DOHH2 (cell line): ENCODE data around the gene GNA14.
A peak's percentile ranks its signal among the peaks of the same experiment; 100 is the strongest.

Source experiments
- H3F3A ChIP-seq: fragments of 200-600 bp; sonication (generic), shearing (Covaris generic); 2 replicates; pipeline ENCODE4 v1.6.0; 2016; ENCODE audit warnings: antibody characterized with exemption, mild to moderate bottlenecking; ENCODE audit not compliant: control insufficient read depth, insufficient read depth
- H3K27ac ChIP-seq: fragments of 200-600 bp; sonication (generic); 2 replicates; pipeline ENCODE4 v1.5.1; 2014; ENCODE audit warnings: low read depth, mild to moderate bottlenecking, low read length, moderate library complexity
- H3K27me3 ChIP-seq: fragments of 200-600 bp; sonication (generic); 2 replicates; pipeline ENCODE4 v1.6.1; 2014; ENCODE audit warnings: mild to moderate bottlenecking, low read length, mixed read lengths; ENCODE audit not compliant: control insufficient read depth
- H3K36me3 ChIP-seq: fragments of 200-600 bp; sonication (generic); 2 replicates; pipeline ENCODE4 v1.6.1; 2014; ENCODE audit warnings: mild to moderate bottlenecking, low read length, moderate library complexity, mixed read lengths; ENCODE audit not compliant: control insufficient read depth
- H3K4me1 ChIP-seq: fragments of 200-600 bp; sonication (generic); 2 replicates; pipeline ENCODE4 v1.6.1; 2014; ENCODE audit warnings: mild to moderate bottlenecking, low read length, mixed read lengths; ENCODE audit not compliant: control insufficient read depth
- H3K4me2 ChIP-seq: fragments of 200-600 bp; sonication (generic); 2 replicates; pipeline ENCODE4 v1.6.0; 2014; ENCODE audit warnings: mild to moderate bottlenecking, low read length, moderate library complexity
- H3K4me3 ChIP-seq: fragments of 200-600 bp; sonication (generic); 2 replicates; pipeline ENCODE4 v1.5.1; 2014; ENCODE audit warnings: mild to moderate bottlenecking, low read length, mixed read lengths
- H3K79me2 ChIP-seq: fragments of 200-600 bp; sonication (generic); 2 replicates; pipeline ENCODE4 v1.6.1; 2014; ENCODE audit warnings: mild to moderate bottlenecking, low read length, mixed read lengths; ENCODE audit not compliant: control insufficient read depth
- H3K9me2 ChIP-seq: fragments of 200-600 bp; sonication (generic); replicated peaks from 2 replicates; pipeline ENCODE4 v1.6.1; 2014; ENCODE audit warnings: mild to moderate bottlenecking, low read length, mixed read lengths; ENCODE audit not compliant: control insufficient read depth
- H3K9me3 ChIP-seq: fragments of 200-600 bp; sonication (generic); 2 replicates; pipeline ENCODE4 v1.6.1; 2014; ENCODE audit warnings: antibody characterized with exemption, low read length, mixed read lengths; ENCODE audit not compliant: control insufficient read depth, insufficient read depth
- H4K20me1 ChIP-seq: fragments of 200-600 bp; sonication (generic); 2 replicates; pipeline ENCODE4 v1.6.0; 2014; ENCODE audit warnings: low read depth, mild to moderate bottlenecking, antibody characterized with exemption, low read length, moderate library complexity; ENCODE audit not compliant: control insufficient read depth, insufficient read depth
- EZH2phosphoT487 ChIP-seq: fragments of 200-600 bp; sonication (generic); IDR thresholded peaks from 2 replicates; pipeline ENCODE4 v1.6.1; 2017; ENCODE audit warnings: borderline replicate concordance, mild to moderate bottlenecking, antibody characterized with exemption, low read length, moderate library complexity, mixed read lengths
- TF ChIP-seq, protein P1 (sequence below): fragments of 200-600 bp; sonication (generic); IDR thresholded peaks from one replicate; pipeline ENCODE4 v1.5.1; 2014; ENCODE audit warnings: antibody characterized with exemption, mild to moderate bottlenecking, low read depth, low read length; ENCODE audit not compliant: poor library complexity, severe bottlenecking

The GNA14 gene

DNA sequence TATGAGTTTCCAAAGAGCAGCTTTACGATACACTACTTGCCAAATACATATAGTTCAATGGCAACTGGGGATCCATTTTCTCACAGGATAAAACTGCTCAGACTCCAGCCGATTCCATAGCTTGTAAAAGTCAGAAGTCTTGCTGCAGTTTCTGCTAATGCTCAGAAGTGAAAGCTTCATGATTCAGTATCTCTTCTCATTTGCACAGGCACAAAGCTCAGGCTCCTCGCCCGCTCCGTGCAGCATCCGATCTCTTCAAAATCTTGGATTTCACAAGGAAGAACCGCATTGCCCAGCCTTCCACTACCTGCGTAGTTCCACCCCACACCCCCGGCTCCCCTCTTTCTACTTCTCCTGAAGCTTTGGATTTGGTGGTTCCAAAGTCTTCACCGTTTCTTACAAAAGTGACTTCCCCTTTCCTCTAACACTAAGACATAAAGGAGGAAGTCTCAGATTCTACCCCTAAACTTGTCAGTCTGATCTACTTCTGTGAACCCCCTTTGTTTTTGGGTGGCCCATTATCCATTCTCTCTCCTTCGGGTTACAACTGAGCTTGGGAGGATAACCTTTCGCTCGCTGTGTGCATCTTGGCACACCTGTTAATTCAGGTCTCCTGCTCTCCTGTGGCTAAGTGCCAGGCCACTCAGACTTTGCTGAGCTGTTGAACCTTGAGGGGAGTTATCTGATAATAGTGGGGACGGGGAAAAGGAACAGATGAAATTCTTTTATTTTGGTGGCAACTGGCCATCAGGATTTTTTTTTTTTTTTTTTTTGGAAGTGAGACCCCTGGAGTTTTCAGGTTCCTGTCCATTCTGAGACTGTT lies 194.1 kb downstream of the GNA14 start:
- Histone ChIP-seq H3K27me3 (peaks cover 7% of the 10 kb centered on the region; the same call in 1 of the 2 replicates), H3K9me2 (no peaks in the 10 kb centered on the region), H3K36me3 (no peaks in the 10 kb centered on the region), H4K20me1 (no peaks in the 10 kb centered on the region), H3K4me3 (peak overlapping the region; percentile 9; the same call in 1 of the 2 replicates), H3K79me2 (no peaks in the 10 kb centered on the region), H3K27ac (no peak overlapping the region), H3K9me3 (no peaks in the 10 kb centered on the region), H3K4me1 (no peaks in the 10 kb centered on the region), H3K4me2 (peak overlapping the region; percentile 26; the same call in 1 of the 2 replicates), H3F3A (no peaks in the 10 kb centered on the region)
- TF ChIP-seq, protein P1, sequence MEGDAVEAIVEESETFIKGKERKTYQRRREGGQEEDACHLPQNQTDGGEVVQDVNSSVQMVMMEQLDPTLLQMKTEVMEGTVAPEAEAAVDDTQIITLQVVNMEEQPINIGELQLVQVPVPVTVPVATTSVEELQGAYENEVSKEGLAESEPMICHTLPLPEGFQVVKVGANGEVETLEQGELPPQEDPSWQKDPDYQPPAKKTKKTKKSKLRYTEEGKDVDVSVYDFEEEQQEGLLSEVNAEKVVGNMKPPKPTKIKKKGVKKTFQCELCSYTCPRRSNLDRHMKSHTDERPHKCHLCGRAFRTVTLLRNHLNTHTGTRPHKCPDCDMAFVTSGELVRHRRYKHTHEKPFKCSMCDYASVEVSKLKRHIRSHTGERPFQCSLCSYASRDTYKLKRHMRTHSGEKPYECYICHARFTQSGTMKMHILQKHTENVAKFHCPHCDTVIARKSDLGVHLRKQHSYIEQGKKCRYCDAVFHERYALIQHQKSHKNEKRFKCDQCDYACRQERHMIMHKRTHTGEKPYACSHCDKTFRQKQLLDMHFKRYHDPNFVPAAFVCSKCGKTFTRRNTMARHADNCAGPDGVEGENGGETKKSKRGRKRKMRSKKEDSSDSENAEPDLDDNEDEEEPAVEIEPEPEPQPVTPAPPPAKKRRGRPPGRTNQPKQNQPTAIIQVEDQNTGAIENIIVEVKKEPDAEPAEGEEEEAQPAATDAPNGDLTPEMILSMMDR, result no peak
- TF ChIP-seq EZH2phosphoT487, result no peak

DNA sequence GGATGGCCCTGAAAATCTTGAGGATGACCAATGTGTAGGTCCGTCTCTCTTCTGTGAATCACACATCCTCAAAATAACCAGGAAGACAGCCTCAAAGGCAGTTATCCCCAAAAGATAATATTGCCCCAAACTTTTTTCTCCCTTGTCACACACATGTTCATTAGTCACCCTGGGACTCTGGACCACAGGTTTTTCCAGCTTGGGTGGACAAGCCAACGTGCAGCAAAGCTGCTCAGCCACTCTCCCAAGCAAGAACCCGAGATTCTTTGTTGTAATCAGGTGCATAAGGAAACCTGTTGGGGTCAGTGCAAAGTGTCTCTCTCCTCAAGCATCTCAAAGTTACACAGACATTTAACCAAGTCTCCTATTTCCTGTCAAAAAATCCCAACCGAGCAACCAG lies 196.6 kb downstream of the GNA14 start:
- H3K9me2 ChIP-seq, result no peaks in the 10 kb centered on the region
- TF ChIP-seq, protein P1, result no peak
- TF ChIP-seq EZH2phosphoT487, result no peak
- no peaks in the 10 kb centered on the region for H4K20me1 ChIP-seq
- no peaks in the 10 kb centered on the region for H3F3A ChIP-seq
- H3K27ac ChIP-seq, result no peak overlapping the region
- H3K4me2 ChIP-seq, result no peak overlapping the region
- H3K27me3 ChIP-seq, result peaks cover 7% of the 10 kb centered on the region; the same call in 1 of the 2 replicates
- H3K9me3 ChIP-seq, result no peaks in the 10 kb centered on the region
- H3K36me3 ChIP-seq, result no peaks in the 10 kb centered on the region
- H3K4me3 ChIP-seq, result no peak overlapping the region
- H3K4me1 ChIP-seq, result no peaks in the 10 kb centered on the region
- H3K79me2 ChIP-seq, result no peaks in the 10 kb centered on the region

DNA sequence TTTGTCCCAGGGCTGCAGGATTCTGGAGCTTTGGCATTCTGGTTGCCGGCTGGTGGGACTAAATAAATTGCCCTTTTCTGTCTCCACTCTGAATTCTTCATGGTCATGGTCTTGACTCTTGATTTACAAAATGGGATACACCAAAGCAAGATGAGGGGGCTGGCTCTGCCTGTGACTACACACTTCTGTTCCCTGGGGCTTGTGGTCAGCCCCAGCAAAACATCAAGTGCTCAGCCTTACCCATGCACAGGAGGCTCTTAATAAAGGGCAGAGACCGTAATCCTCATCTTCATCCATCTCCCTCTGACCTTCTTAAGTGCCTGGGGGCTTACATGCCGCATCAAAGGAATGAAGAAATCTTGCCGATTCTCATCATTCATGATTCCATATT lies 198.0 kb downstream of the GNA14 start:
- Histone ChIP-seq H3K4me1 (no peaks in the 10 kb centered on the region), H3K79me2 (no peaks in the 10 kb centered on the region), H3K9me2 (no peaks in the 10 kb centered on the region), H3K27ac (no peak overlapping the region), H3F3A (no peaks in the 10 kb centered on the region), H3K27me3 (peaks cover 7% of the 10 kb centered on the region; the same call in 1 of the 2 replicates), H4K20me1 (no peaks in the 10 kb centered on the region), H3K36me3 (no peaks in the 10 kb centered on the region), H3K4me3 (no peak overlapping the region), H3K4me2 (no peak overlapping the region), H3K9me3 (no peaks in the 10 kb centered on the region)
- TF ChIP-seq, protein P1, result no peak
- TF ChIP-seq EZH2phosphoT487, result no peak
